AG04450 (cell line): ENCODE results near the gene CD164L2. TPM values are rescaled to one million over a fixed set of nuclear protein-coding genes. Genes with fewer than 3 reads are reported as not detected.

Source experiments
- CTCF ChIA-PET: fragments of 300-600, 350-600 bp; formaldehyde crosslinking; extraction: SDS; loops from one replicate; lab custom pipeline; 2022; ENCODE audit warnings: antibody characterized with exemption, inconsistent platforms; lab: Charles Lee
- POLR2A ChIA-PET: fragments of 350-600 bp; formaldehyde crosslinking; extraction: SDS; loops from one replicate; lab custom pipeline; 2021; ENCODE audit warnings: antibody characterized with exemption, inconsistent platforms; lab: Yijun Ruan, JAX
- DNase-seq: peaks from one replicate; pipeline ENCODE4 v3.0.0-alpha.2; 2011; ENCODE audit warnings: low read depth, low spot score
- H3K27ac ChIP-seq: one replicate; pipeline ENCODE4 v1.5.1; 2012; ENCODE audit warnings: low read depth, low read length, control low read depth
- H3K27me3 ChIP-seq: one replicate; pipeline ENCODE4 v1.6.0; 2012; ENCODE audit warnings: low read length; ENCODE audit not compliant: control insufficient read depth, insufficient read depth
- H3K4me3 ChIP-seq: 2 replicates; pipeline ENCODE4 v1.5.1; 2011; ENCODE audit warnings: mild to moderate bottlenecking, low read depth, low read length, control low read depth
- H3K9me3 ChIP-seq: 2 replicates; pipeline ENCODE4 v1.5.1; 2012; ENCODE audit warnings: low read length; ENCODE audit not compliant: control insufficient read depth, insufficient read depth
- CTCF ChIP-seq: IDR thresholded peaks from 2 replicates; pipeline ENCODE4 v1.5.1; 2011; ENCODE audit warnings: low read depth, low read length, control low read depth, inconsistent platforms
- polyA plus RNA-seq: library from polyadenylated mRNA; depleted of rRNA; stranded (reverse); fragments of >200 nt; gene quantifications from 2 replicates; pipeline ENCODE4 v1.2.3, GENCODE V29; 2011

The CD164L2 gene
- polyA plus RNA-seq, 1 experiment: not detected

- no peak overlapping the region for H3K4me3 ChIP-seq
- POLR2A ChIA-PET: no interaction called here
- DNase-seq: no peak
- no peak overlapping the region for H3K27ac ChIP-seq
- no peaks in the 10 kb centered on the region for H3K27me3 ChIP-seq
- no peaks in the 10 kb centered on the region; the same call in 1 of the 2 replicates for H3K9me3 ChIP-seq
- TF ChIP-seq CTCF: no peak
- CTCF ChIA-PET: interaction anchor here (0.9 to 2.3 kb wide), 5 partner anchors 23 to 252 kb away, joined by 3 to 9 read pairs (median 3); no protein-coding TSS in a partner anchor
Measured at GRCh38 chr1:27355683-27356082, 27.4 kb downstream of the CD164L2 start.

GRCh38 chr1:27353629-27354028 is 29.5 kb downstream of the CD164L2 start:
- H3K4me3 ChIP-seq: no peak overlapping the region
- DNase-seq: no peak
- H3K27ac ChIP-seq: no peak overlapping the region
- ChIA-PET CTCF (interaction anchor here (1.2 kb wide), 1 partner anchor 53 kb away, joined by 3 read pairs; no protein-coding TSS in a partner anchor), POLR2A (no interaction called here)
- H3K9me3 ChIP-seq: no peaks in the 10 kb centered on the region; the same call in 1 of the 2 replicates
- no peak for TF ChIP-seq CTCF
- no peaks in the 10 kb centered on the region for H3K27me3 ChIP-seq

GRCh38 chr1:27353166-27353565 is 30.0 kb downstream of the CD164L2 start:
- POLR2A ChIA-PET: no interaction called here
- H3K4me3 ChIP-seq: no peak overlapping the region
- CTCF ChIA-PET: interaction anchor here (1.2 kb wide), 1 partner anchor 52 kb away, joined by 3 read pairs; no protein-coding TSS in a partner anchor
- no peak for DNase-seq
- no peaks in the 10 kb centered on the region for H3K27me3 ChIP-seq
- H3K27ac ChIP-seq: no peak overlapping the region
- no peak for TF ChIP-seq CTCF
- H3K9me3 ChIP-seq: no peaks in the 10 kb centered on the region; the same call in 1 of the 2 replicates

- no peak for DNase-seq
- no peak overlapping the region for H3K27ac ChIP-seq
- H3K9me3 ChIP-seq: no peaks in the 10 kb centered on the region; the same call in 1 of the 2 replicates
- ChIA-PET CTCF (interaction anchor here (0.6 to 1.3 kb wide), 2 partner anchors 19 to 689 kb away, joined by 3 to 6 read pairs; no protein-coding TSS in a partner anchor), POLR2A (interaction anchor here (1.4 kb wide), 1 partner anchor 14 kb away, joined by 4 read pairs; no protein-coding TSS in a partner anchor)
- H3K4me3 ChIP-seq: no peak overlapping the region
- TF ChIP-seq CTCF: no peak
- no peaks in the 10 kb centered on the region for H3K27me3 ChIP-seq
Measured at GRCh38 chr1:27351541-27352107, 31.5 kb downstream of the CD164L2 start.
